Limb (tissue), 2 donors: ENCODE results near the gene B4GALT6.
"Not testable (repeated sequence)": the region's sequence is repeated elsewhere in the genome, so short reads cannot be mapped to it uniquely, and the experiment has no call there.

Experiments used
- DNase-seq, 2 donors: peaks; one replicate each; pipeline ENCODE4 v3.0.0-alpha.2; 2016; ENCODE audit errors: extremely low spot score in 2 of 2

The B4GALT6 gene

GRCh38 chr18:31684279-31685096 is at the start of gene B4GALT6:
Gene B4GALT6, minus strand, starts transcription at chr18:31684581. Its CDS starts 155 bp downstream, at chr18:31684426.
- peak; percentile 36 to 81 for DNase-seq

DNA sequence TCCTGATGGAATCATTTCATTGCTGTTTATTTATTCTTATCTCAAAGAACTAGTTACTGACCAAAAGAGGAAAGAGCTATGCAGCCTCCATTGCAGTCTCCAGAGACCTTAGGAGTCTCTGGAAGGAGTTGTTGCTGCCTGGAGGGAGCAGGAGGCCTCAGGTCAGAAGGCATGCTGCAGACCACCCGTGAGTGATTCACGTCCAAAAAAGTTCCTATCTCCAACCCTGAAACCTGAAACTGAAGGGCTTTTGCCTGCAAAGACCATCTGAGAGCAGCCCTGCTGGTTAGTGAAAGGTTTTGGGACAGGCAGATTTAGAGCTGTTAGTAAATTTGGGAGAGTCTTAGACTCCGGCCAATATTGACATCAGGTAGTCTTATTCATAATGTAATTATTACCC is 47.2 kb upstream of the B4GALT6 start:
- no peak for DNase-seq

DNA sequence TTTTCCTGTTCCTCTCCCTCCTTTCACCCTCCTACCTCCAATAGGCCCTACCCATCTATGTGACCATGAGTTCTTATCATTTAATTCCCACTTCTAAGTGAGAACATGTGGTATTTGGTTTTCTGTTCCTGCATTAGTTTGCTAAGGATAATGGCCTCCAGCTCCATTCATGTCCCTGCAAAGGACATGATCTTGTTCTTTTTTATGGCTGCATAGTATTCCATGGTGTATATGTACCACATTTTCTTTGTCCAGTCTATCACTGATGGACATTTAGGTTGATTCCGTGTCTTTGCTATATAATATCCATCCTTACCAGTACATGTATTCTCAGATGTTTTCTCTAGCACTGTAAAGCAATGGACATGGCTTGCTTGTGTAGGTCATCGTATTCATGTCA is 44.8 kb upstream of the B4GALT6 start:
- not testable (repeated sequence) for DNase-seq

GRCh38 chr18:31723990-31724711 is 39.8 kb upstream of the B4GALT6 start:
- DNase-seq: peak in 1 of 2 donors; percentile 59

DNA sequence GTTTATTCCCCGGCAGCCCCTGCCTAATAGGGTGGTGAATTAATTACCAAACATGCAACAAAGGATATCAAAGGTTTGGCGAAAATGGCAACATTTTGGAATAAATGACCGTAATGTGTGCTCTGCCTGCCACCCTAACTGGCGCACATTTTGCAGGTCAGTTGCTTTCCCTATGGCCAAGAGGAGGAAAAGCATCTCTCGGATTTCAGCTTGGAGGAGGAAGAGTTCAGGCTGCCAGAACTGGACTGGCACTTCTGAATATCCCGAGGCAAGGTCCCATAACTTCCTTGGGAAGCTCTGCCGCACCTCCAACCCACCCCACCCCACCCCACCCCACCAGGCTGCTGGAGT is 39.2 kb upstream of the B4GALT6 start:
- DNase-seq: no peak

GRCh38 chr18:31722369-31722957 is 38.1 kb upstream of the B4GALT6 start:
- peak; percentile 20 to 81 for DNase-seq

GRCh38 chr18:31721601-31722000 is 37.2 kb upstream of the B4GALT6 start:
- DNase-seq: no peak

GRCh38 chr18:31720867-31721266 is 36.5 kb upstream of the B4GALT6 start:
- DNase-seq: no peak

DNA sequence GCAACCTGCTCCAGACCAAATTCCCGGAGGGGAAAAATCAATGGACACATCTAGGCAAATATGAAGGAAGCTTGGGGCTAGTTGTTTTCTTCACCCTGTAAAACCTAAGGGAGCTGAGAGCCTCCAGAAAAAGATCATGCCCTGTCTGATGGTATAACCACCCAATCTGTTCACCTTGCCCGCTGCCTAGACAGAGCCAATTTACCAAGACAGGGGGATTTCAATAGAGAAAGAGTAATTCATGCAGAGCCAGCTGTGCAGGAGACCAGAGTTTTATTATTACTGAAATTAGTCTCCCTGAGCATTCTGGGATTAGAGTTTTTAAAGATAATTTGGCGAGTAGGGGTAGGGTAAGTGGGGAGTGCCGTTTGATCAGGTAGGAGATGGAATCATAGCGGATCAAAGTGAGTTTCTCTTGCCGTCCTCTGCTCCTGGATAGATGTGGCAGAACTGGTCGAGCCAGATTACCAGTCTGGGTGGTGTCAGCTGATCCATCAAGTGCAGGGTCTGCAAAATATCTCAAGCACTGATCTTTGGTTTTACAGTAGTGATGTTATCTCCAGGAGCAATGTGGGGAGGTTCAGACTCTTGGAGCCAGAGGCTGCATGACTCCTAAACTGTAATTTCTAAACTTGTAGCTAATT is 35.1 kb upstream of the B4GALT6 start:
- DNase-seq: no peak

GRCh38 chr18:31718386-31718785 is 34.0 kb upstream of the B4GALT6 start:
- no peak for DNase-seq

DNA sequence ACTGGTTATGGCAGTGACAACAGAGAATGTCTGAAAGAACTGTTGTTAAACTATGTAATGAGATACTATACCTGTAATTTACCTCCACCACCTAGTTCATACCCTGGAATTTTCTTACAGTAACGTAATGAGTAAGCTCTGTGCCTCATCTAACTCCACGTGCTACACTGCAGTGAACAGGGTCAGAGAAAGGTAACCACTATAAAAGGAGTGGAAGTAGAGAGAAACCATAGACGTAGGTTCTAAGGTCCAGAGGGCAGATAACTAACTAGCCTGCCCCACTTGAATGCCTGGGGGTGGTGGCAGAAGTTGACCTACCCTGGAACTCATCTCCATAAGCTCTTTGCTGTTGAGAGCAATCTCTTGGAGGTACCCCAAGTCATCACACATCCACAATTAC is 32.0 kb upstream of the B4GALT6 start:
- DNase-seq: no peak

GRCh38 chr18:31711365-31712172 is 27.2 kb upstream of the B4GALT6 start:
- no peak for DNase-seq

GRCh38 chr18:31710826-31711225 is 26.4 kb upstream of the B4GALT6 start:
- no peak for DNase-seq

GRCh38 chr18:31707815-31708214 is 23.4 kb upstream of the B4GALT6 start:
- DNase-seq: no peak

GRCh38 chr18:31702449-31702848 is 18.1 kb upstream of the B4GALT6 start:
- no peak for DNase-seq

GRCh38 chr18:31701744-31702143 is 17.4 kb upstream of the B4GALT6 start:
- no peak for DNase-seq

- DNase-seq: no peak
These were observed 16.6 kb upstream of the B4GALT6 start for GRCh38 chr18:31700990-31701389.

DNA sequence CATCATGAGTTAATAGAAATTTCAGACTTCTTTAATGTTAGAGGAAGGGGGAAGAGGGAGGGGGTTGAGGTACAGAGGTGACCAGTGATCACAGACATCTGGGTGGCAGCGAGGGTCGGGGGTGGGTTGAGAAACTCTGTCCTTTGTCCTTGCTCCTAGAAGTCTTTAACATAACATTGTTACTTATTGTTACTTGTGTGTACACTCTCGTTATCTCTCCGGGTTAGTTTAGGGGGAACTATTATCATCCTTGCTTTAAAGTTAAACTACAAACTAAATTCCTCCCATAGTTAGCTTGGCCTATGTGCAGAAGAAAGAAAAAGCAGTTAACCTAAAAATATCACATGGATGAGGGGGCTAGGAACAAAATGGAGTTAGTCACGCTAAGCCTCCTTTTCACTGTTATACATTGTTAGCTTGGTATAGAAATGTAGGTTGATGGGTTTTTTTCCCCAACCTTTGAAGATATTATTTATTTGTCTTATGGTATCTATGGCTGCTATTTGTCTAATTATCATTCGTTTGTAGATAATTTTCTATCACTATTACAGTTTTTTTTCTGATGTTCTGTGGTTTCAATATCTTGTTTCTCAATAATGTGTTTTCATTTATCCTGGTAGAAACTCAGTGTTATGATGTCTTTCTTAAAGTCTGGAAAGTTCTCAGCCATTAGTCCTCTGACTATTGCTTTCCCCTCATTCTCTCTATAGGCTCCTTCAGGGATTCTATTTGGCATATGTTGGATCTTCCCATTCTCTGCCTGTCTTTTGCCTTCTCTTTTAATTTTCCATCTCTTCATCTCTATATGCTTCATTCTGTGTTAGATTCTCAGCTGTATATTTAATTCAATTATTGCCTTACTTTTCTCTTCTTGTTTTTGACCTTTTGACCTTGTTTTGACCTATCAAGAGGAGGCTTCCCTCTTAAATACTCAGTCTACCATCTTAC is 13.2 kb upstream of the B4GALT6 start:
- DNase-seq: no peak

- no peak for DNase-seq
These were observed 11.6 kb upstream of the B4GALT6 start for GRCh38 chr18:31695989-31696388.

DNA sequence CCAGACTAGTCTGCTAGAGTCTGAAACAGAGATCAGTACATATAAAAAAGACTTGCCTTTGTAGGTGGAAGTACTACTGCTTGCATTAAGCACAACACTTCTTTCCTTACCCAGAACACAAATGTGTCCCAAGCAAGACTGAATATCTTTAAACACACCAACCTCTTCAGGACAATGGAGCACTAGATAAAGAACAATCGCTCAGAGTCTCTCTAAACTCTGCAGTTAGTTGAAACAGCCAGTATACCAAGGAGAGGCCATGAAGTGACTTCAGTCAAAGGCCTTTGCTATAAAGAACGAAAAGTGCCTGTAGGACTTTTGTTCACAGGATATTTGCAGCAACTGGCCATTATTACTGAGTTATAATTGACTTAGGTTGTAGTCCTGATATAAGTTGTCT is 9.9 kb upstream of the B4GALT6 start:
- DNase-seq: no peak
